H1 (cell line): ENCODE measurements around the gene OR51G1.

Experiments
- CBX5 ChIP-seq: fragments of 300-800, 300-1000 bp; sonication (generic); IDR thresholded peaks from 2 replicates; pipeline ENCODE4 v1.7.1; 2016; ENCODE audit warnings: antibody characterized with exemption, low read length, low read depth
- CTCF ChIP-seq, 3 experiments: IDR thresholded peaks; 1 replicate in 2 of 3; 2 replicates in 1 of 3; pipeline versions ENCODE4 v1.5.1 to v1.6.1; 2011; ENCODE audit warnings: low read length in 3 of 3, mild to moderate bottlenecking in 3 of 3, inconsistent platforms in 2 of 3, low read depth in 1 of 3, moderate library complexity in 1 of 3; ENCODE audit not compliant: insufficient read depth in 1 of 3; ENCODE audit errors: control extremely low read depth in 1 of 3
- EP300 ChIP-seq, 2 experiments: IDR thresholded peaks; 1 replicate in 1 of 2; 2 replicates in 1 of 2; pipeline ENCODE4 v1.6.1; 2011 to 2012; ENCODE audit warnings: low read depth in 2 of 2, low read length in 2 of 2, mild to moderate bottlenecking in 2 of 2, borderline replicate concordance in 1 of 2, inconsistent platforms in 1 of 2, moderate library complexity in 1 of 2
- FOSL1 ChIP-seq: IDR thresholded peaks from 2 replicates; pipeline ENCODE4 v1.6.1; 2011; ENCODE audit warnings: mild to moderate bottlenecking, low read depth, low read length, moderate library complexity; ENCODE audit not compliant: insufficient read depth
- HDAC6 ChIP-seq: IDR thresholded peaks from one replicate; pipeline ENCODE4 v1.7.1; 2012; ENCODE audit warnings: low read depth, mild to moderate bottlenecking, inconsistent platforms, low read length, moderate library complexity
- MAFK ChIP-seq: IDR thresholded peaks from 2 replicates; pipeline ENCODE4 v1.6.1; 2012; ENCODE audit warnings: low read depth, mild to moderate bottlenecking, improper control_type of control experiment, low read length
- MAX ChIP-seq: IDR thresholded peaks from 2 replicates; pipeline ENCODE4 v1.6.1; 2012; ENCODE audit warnings: inconsistent platforms
- NRF1 ChIP-seq: IDR thresholded peaks from 2 replicates; pipeline ENCODE4 v1.6.1; 2011; ENCODE audit warnings: mild to moderate bottlenecking, low read depth, low read length, improper control_type of control experiment
- POLR2A ChIP-seq, 2 experiments: IDR thresholded peaks; 1 replicate in 1 of 2; 2 replicates in 1 of 2; pipeline ENCODE4 v1.6.1; 2011; ENCODE audit warnings: low read depth in 2 of 2, low read length in 2 of 2, mild to moderate bottlenecking in 2 of 2; ENCODE audit errors: control extremely low read depth in 1 of 2
- RFX5 ChIP-seq: IDR thresholded peaks from 2 replicates; pipeline ENCODE4 v1.6.1; 2011; ENCODE audit warnings: low read depth, low read length, improper control_type of control experiment, borderline replicate concordance
- SP1 ChIP-seq: IDR thresholded peaks from 2 replicates; pipeline ENCODE4 v1.6.1; 2011; ENCODE audit warnings: low read depth, low read length
- TAF1 ChIP-seq: IDR thresholded peaks from 2 replicates; pipeline ENCODE4 v1.6.1; 2011; ENCODE audit warnings: mild to moderate bottlenecking, low read depth, low read length
- YY1 ChIP-seq: IDR thresholded peaks from 2 replicates; pipeline ENCODE4 v1.6.1; 2011; ENCODE audit warnings: low read depth, mild to moderate bottlenecking, low read length
- TF ChIP-seq, protein P1 (sequence below): IDR thresholded peaks from 2 replicates; pipeline ENCODE4 v1.6.1; 2012; ENCODE audit warnings: inconsistent platforms

- TF ChIP-seq RFX5 (no peak), EP300 (IDR thresholded peaks at IDR 0.05; ENCODE audit: borderline replicate concordance in 1 of 2, low read depth in 2 of 2, low read length in 2 of 2) (no peak), POLR2A (IDR thresholded peaks at IDR 0.05; ENCODE audit: control extremely low read depth in 1 of 2, low read depth in 2 of 2, low read length in 2 of 2) (no peak), YY1 (no peak), MAX (no peak), CTCF (IDR thresholded peaks at IDR 0.05; ENCODE audit: control extremely low read depth in 1 of 3, insufficient read depth in 1 of 3, low read depth in 1 of 3, low read length in 3 of 3) (no peak), SP1 (no peak), HDAC6 (no peak), TAF1 (no peak), FOSL1 (no peak), CBX5 (no peak), MAFK (no peak), NRF1 (no peak)
- TF ChIP-seq, protein P1, sequence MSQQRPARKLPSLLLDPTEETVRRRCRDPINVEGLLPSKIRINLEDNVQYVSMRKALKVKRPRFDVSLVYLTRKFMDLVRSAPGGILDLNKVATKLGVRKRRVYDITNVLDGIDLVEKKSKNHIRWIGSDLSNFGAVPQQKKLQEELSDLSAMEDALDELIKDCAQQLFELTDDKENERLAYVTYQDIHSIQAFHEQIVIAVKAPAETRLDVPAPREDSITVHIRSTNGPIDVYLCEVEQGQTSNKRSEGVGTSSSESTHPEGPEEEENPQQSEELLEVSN = no peak
Observed at GRCh38 chr11:4887591-4887990, 36.5 kb downstream of the OR51G1 start.
